Measurements from ENCODE around the gene PLA2G2E.

The PLA2G2E gene

DNA sequence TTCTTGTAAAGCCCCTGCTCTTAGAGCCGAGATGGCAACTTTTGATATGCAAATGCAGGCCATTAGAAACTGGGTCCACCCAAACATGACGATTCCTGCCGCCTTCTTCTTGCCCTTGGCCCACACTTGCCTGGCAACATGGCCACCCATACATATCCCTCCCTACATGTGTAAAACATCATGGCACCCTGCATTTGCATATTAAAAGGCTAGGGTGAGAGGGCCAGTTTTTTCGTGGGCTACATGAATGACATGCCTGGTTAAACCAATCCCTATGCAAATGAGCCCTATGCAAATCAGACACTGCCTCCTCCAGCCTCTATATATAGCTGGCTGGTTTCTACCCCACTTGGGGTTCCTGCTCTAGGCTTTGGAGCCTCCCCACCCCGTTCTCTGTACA is 37.2 kb upstream of the PLA2G2E start:
- no peak for TF ChIP-seq CTCF (conservative IDR thresholded peaks at IDR 0.05; ENCODE audit: low read depth, low read length)
- DNase-seq (ENCODE audit: low read depth): no peak
- no peak overlapping the region for H3K4me3 ChIP-seq (ENCODE audit: low read length)

- no peak overlapping the region for H3K4me3 ChIP-seq (ENCODE audit: low read length)
- no peak for DNase-seq (ENCODE audit: low read depth)
- peak; percentile 29 for TF ChIP-seq CTCF (conservative IDR thresholded peaks at IDR 0.05; ENCODE audit: low read depth, low read length)
These were observed 34.4 kb upstream of the PLA2G2E start for GRCh38 chr1:19957779-19958178.

GRCh38 chr1:19955534-19956170 is 32.2 kb upstream of the PLA2G2E start:
- no peak for TF ChIP-seq CTCF (conservative IDR thresholded peaks at IDR 0.05; ENCODE audit: low read depth, low read length)
- H3K4me3 ChIP-seq (ENCODE audit: low read length): no peak overlapping the region
- no peak for DNase-seq (ENCODE audit: low read depth)

- TF ChIP-seq CTCF (conservative IDR thresholded peaks at IDR 0.05; ENCODE audit: low read depth, low read length): no peak
- no peak overlapping the region for H3K4me3 ChIP-seq (ENCODE audit: low read length)
- no peak for DNase-seq (ENCODE audit: low read depth)
These were observed 30.6 kb upstream of the PLA2G2E start for GRCh38 chr1:19954059-19954458.

GRCh38 chr1:19949016-19949415 is 25.6 kb upstream of the PLA2G2E start:
- TF ChIP-seq CTCF (conservative IDR thresholded peaks at IDR 0.05; ENCODE audit: low read depth, low read length): no peak
- DNase-seq (ENCODE audit: low read depth): peak; percentile 74

DNA sequence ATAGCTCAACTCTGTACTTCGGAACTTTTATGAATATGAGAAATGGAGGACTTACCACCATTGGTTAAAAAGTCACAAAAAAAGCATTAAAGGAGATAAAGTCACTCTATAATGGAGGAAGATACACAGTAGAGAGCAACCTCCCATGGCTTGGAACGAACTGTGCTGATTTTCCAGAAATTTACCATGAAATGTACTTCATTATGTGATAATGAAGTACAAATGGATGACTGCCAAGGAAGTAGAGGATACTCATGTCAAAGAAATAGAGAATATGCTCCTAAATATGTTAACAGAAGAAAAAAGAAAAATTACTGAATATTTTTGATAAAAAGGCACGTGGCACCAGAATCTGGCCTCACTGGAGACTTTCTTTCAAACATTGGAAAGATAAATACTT is 23.6 kb upstream of the PLA2G2E start:
- DNase-seq (ENCODE audit: low read depth): no peak
- no peak overlapping the region for H3K4me3 ChIP-seq (ENCODE audit: low read length)
- no peak for TF ChIP-seq CTCF (conservative IDR thresholded peaks at IDR 0.05; ENCODE audit: low read depth, low read length)

More at GRCh38 chr1:19949016-19949415, 25.6 kb upstream of the PLA2G2E start:
- H3K4me3 ChIP-seq (ENCODE audit: low read length): no peak overlapping the region

DNA sequence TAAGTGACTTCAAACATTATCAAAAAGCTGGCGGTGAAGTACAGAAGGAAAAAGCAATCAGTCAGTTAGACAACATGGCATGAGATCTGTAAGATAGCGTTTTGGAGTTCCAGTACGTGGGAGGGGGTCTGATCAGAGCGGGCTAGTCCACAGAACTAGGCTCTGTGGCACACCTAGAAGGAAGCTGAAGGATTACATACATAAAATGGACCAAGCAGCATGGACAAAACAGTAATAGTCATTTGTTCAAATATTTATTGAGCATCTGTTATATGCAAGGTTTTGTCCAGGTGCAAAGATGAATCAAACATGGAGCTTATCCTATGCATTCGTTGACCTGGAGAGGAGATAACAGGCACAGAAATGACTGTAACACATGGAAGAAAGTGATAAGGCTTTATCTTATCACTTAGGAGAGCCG is 22.9 kb upstream of the PLA2G2E start:
- no peak for TF ChIP-seq CTCF (conservative IDR thresholded peaks at IDR 0.05; ENCODE audit: low read depth, low read length)
- DNase-seq (ENCODE audit: low read depth): no peak

More for the DNA sequence above, 22.9 kb upstream of the PLA2G2E start:
- H3K4me3 ChIP-seq (ENCODE audit: low read length): no peak overlapping the region
